Astrocyte of the hippocampus (primary cell): Measurements from ENCODE around the gene DYRK2.
A peak's percentile ranks its signal among the peaks of the same experiment; 100 is the strongest.

ENCODE experiments used
- DNase-seq: peaks from one replicate; pipeline ENCODE4 v3.0.0; 2011; ENCODE audit warnings: low read depth, low spot score

The DYRK2 gene

DNA sequence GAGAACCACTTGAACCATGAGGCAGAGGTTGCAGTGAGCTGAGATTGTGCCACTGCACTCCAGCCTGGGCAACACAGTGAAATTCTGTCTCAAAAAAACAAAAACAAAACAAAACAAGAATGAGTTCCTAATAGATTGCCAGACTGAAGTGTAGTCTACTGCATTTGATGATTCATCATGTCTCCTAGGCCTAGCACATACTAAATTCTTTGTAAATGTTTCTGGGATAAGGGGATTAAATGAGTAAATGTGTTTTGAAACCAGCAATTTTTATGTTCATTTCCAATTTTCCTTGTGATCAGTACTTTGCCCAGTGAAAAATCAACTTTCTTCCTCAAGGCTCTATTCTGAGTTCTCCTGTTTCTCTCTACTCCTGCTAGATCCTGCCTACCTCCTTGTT lies 2.9 kb upstream of the DYRK2 start:
- DNase-seq, result peak; percentile 57

DNA sequence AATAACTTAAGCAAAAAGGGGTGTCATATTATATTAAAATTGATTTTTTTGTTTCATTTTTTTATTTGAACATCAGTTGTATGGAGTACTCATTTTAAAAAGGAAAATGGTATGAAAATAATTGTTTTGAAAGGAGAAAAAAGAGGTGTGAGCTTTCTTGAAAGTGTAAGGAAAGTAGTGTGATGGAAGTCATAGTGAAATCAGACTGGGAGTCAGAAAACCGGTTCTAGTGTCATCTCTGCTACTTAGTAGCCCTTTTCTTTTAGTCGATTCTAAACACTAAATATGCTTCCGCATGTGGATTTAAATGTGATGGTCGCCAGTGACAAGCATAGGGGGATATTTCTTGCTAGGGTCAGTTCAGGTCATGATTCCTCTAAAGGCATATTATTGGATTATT lies 1.8 kb upstream of the DYRK2 start:
- no peak for DNase-seq

GRCh38 chr12:67647181-67647798 lies 1.3 kb upstream of the DYRK2 start:
- DNase-seq, result no peak

GRCh38 chr12:67647799-67648520 lies 585 bp upstream of the DYRK2 start:
- peak; percentile 91 for DNase-seq

- DNase-seq, result no peak
These were observed 670 bp downstream of the DYRK2 start for GRCh38 chr12:67649261-67649569.

GRCh38 chr12:67649570-67650387 lies 1.2 kb downstream of the DYRK2 start:
- peak; percentile 58 for DNase-seq

GRCh38 chr12:67650388-67651131 lies 2.0 kb downstream of the DYRK2 start:
- DNase-seq, result peak; percentile 39

DNA sequence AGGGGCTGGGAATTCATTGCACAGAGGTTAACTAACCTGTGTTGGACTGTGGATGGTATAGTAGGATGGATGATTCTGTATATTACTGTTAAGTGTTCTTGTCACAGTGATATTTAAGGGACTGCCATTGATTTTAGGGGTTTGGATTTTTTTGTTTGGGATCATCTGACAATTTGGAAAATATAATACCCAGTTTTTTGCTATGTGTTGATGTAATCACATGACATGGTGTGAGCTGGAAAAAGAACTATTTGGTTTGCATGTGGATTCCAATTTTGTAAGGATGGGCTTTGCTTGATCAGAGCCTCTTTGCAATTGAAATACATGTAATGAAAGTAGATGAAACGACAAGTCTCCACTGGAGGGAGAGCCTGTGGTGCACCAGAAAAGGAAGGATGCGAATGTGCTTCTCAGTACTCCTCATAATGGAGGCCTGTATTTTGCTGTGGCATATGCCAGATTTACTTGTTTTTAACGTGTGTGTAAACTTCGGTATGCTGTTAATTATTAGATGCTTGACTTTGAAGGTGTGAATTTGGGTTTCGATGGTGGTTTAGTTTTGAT lies 2.7 kb downstream of the DYRK2 start:
- peak; percentile 65 for DNase-seq

DNA sequence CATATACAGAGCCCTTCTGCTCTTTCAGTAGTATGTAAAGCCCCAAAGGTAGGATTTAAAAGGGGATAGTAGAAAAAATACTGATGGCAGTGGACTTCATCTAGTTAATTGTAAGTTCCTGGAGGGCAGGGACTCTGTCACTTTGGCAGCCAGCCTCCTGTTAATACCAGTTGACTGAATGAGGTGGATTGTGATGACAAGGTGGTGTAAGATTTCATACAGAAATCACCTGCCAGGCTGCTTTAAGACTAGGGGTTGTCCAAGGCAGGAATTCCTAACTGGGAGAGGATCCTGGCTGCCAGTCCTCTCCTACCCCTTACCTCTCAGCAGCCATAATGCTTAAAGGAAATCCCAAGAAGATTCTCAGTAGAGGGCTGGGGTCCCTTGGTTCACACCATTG lies 7.3 kb downstream of the DYRK2 start:
- no peak for DNase-seq

GRCh38 chr12:67656251-67656650 lies 7.7 kb downstream of the DYRK2 start:
- no peak for DNase-seq

GRCh38 chr12:67658486-67658885 lies 9.9 kb downstream of the DYRK2 start:
- no peak for DNase-seq

DNA sequence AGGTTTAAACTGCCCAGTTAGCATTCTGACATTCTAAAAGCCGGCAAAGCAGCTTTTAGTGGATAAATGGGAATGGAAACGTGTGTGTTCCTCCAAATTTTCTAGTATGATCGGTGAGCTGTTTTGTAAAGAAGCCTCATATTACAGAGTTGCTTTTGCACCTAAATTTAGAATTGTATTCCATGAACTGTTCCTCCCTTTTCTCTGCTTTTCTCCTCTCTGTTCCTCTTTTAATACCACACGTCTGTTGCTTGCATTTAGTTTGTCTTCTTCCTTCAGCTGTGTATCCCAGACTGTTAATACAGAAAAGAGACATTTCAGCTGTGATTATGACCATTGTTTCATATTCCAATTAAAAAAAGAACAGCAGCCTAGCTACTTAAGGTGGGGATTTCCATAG lies 10.7 kb downstream of the DYRK2 start:
- DNase-seq, result no peak

- peak; percentile 26 for DNase-seq
These were observed 12.9 kb downstream of the DYRK2 start for GRCh38 chr12:67661311-67662021.

GRCh38 chr12:67662910-67663538 lies 14.5 kb downstream of the DYRK2 start:
- DNase-seq, result peak; percentile 80

GRCh38 chr12:67664171-67664570 lies 15.6 kb downstream of the DYRK2 start:
- DNase-seq, result no peak

DNA sequence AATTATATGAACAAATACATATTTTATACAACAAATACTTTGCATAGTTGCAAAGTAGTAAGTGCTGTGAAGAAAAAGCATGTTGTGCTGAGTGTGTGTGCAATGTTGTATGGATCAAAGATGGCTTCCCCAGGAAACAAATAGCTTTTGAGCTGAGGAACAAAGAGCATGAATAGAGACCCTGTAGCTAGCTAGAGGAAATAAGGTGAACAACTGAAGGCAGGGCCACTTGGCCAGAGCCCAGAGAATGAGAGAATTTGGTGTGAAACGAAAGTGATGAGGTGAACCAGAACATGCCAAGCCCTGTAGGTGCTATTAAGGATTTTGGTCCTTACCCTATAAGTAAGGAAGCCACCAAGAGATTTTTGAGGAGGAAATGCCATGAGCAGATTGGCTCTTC lies 17.1 kb downstream of the DYRK2 start:
- DNase-seq, result no peak

DNA sequence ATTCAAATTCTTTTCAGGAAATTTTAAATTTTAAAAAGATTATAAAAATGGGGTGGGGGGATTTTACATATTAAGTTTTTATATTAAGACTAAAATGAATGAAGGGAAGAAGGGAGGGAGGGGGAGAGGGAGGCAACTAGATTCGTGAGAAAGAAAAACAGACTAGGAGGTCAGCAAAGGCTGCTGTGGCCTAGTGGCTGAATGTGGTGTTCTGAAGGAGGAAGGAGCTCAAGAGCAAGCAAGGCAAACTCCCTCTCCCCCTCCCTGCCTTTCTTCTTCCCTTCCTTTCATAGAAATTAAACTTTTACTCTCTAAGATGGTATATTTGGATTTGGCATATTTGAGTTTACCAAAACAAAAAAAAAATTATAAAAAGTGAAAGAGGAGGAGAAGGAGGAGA lies 18.1 kb downstream of the DYRK2 start:
- DNase-seq, result no peak

DNA sequence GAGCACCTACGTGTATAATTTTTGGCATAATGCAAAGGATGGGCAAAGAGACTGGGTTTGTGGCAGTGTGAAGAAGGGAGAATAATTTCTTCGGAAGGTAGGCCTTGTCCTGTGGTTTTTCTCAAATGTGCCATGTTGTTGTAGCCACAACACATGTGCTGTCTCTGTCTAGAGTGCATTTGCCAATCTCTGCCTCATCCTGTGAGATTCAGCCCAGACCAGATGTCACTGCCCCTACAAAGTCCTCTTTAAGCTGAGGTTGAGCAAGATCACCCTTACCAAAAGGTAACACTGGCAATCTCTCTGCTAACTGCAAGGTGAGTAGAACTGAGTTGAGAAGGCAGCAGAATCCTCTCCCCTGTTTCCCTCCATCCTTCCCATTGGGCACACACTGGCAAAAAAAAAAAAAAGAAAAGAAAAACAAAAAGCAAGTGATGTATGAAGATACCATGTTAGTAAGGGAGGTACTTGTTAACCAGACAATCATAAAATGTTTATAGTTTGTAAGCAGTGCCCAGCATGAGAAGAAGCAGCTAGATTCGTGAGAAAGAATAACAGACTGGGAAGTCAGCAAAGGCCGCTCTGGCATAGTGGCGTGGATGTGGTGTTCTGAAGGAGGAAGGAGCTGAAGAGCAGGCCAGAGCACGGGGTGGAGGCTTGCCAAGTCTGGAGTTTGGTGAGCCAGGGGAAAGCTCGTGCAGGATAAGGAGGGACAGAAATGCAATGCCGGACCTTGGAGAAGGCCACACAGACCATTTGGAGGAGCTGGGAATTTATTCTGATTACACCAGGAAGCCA lies 18.9 kb downstream of the DYRK2 start:
- no peak for DNase-seq

- no peak for DNase-seq
These were observed 20.8 kb downstream of the DYRK2 start for GRCh38 chr12:67669217-67669933.
